AG04449 (cell line): ENCODE results near the gene MAPK11.
A peak's percentile ranks its signal among the peaks of the same experiment; 100 is the strongest.

Source experiments
- CTCF ChIA-PET: fragments of 350-600 bp; formaldehyde crosslinking; extraction: SDS; loops from one replicate; lab custom pipeline; 2021; ENCODE audit warnings: antibody characterized with exemption; lab: Yijun Ruan, JAX
- POLR2A ChIA-PET: fragments of 400-600, 350-600 bp; formaldehyde crosslinking; extraction: SDS; loops from one replicate; lab custom pipeline; 2020; ENCODE audit warnings: antibody characterized with exemption, inconsistent platforms; lab: Yijun Ruan, JAX
- DNase-seq: peaks from one replicate; pipeline ENCODE4 v3.0.0-alpha.2; 2010; ENCODE audit warnings: low read depth, low spot score
- H3K4me3 ChIP-seq: 2 replicates; pipeline ENCODE4 v1.5.1; 2011; ENCODE audit warnings: low read depth, mild to moderate bottlenecking, control low read depth, low read length
- TF ChIP-seq, protein P1 (sequence below): IDR thresholded peaks from one replicate; pipeline ENCODE4 v1.5.1; 2011; ENCODE audit warnings: mild to moderate bottlenecking, moderate library complexity, low read length, control low read depth, inconsistent platforms; ENCODE audit not compliant: insufficient read depth; ENCODE audit errors: missing control alignments

Gene MAPK11

DNA sequence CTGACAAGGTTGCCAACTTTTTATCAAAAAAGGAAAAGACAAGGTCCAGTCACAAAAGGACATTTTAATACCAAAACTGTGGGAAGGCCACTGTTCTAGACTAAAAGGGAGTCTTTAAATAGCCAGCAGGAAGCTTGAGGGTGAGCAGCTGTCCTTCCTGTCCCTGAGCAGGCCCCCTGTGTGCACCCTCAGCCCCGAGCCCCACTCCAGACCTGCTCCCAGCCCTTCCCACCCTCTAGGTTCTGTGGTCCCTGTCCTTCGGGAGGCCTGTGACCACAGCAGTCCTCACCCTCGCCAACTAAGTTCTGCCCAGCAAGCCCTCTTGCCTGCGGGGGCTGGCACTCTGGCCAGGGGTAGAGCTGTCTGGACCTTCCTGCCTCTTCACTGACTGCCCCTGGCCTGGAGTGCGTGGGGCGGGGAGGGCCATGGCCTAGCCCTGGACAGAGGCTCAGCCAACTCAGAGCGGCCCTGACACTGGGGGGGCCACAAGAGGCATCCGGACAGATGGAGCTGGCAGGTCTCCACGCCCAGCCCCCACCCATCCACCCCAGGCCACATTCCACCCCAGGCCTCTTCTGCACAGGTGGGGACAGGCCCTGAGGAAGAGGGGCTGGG is 38.9 kb upstream of the MAPK11 start:
- H3K4me3 ChIP-seq: no peak overlapping the region
- DNase-seq: no peak
- CTCF ChIA-PET: interaction anchor here (0.8 to 2.7 kb wide), 6 partner anchors 15 to 34 kb away, joined by 3 to 13 read pairs (median 4); no protein-coding TSS in a partner anchor
- TF ChIP-seq, protein P1, sequence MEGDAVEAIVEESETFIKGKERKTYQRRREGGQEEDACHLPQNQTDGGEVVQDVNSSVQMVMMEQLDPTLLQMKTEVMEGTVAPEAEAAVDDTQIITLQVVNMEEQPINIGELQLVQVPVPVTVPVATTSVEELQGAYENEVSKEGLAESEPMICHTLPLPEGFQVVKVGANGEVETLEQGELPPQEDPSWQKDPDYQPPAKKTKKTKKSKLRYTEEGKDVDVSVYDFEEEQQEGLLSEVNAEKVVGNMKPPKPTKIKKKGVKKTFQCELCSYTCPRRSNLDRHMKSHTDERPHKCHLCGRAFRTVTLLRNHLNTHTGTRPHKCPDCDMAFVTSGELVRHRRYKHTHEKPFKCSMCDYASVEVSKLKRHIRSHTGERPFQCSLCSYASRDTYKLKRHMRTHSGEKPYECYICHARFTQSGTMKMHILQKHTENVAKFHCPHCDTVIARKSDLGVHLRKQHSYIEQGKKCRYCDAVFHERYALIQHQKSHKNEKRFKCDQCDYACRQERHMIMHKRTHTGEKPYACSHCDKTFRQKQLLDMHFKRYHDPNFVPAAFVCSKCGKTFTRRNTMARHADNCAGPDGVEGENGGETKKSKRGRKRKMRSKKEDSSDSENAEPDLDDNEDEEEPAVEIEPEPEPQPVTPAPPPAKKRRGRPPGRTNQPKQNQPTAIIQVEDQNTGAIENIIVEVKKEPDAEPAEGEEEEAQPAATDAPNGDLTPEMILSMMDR: no peak
- POLR2A ChIA-PET: interaction anchor here (0.7 to 1.2 kb wide), 3 partner anchors 15 to 19 kb away, joined by 3 to 5 read pairs (median 4); no protein-coding TSS in a partner anchor

DNA sequence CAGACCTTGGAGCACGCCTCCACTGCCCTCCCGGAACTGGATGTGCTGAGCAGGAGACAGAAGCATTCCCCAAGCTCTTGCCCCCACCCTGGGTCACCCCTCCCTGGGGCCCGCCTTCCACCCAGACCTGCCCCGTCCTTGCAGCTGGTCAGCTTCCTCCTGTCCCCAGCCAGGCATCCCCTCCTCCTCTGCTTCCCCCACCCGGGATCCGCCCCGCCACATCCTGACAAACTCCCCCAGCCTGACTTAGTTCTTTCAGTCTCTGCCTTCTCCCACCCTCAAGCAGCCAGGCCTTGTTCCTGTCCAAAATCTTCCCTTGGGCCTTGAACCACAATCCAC is 38.4 kb upstream of the MAPK11 start:
- DNase-seq: no peak
- TF ChIP-seq, protein P1: no peak
- ChIA-PET POLR2A (no interaction called here), CTCF (interaction anchor here (0.8 to 2.7 kb wide), 4 partner anchors 15 to 33 kb away, joined by 3 to 13 read pairs (median 4); no protein-coding TSS in a partner anchor)
- H3K4me3 ChIP-seq: no peak overlapping the region

DNA sequence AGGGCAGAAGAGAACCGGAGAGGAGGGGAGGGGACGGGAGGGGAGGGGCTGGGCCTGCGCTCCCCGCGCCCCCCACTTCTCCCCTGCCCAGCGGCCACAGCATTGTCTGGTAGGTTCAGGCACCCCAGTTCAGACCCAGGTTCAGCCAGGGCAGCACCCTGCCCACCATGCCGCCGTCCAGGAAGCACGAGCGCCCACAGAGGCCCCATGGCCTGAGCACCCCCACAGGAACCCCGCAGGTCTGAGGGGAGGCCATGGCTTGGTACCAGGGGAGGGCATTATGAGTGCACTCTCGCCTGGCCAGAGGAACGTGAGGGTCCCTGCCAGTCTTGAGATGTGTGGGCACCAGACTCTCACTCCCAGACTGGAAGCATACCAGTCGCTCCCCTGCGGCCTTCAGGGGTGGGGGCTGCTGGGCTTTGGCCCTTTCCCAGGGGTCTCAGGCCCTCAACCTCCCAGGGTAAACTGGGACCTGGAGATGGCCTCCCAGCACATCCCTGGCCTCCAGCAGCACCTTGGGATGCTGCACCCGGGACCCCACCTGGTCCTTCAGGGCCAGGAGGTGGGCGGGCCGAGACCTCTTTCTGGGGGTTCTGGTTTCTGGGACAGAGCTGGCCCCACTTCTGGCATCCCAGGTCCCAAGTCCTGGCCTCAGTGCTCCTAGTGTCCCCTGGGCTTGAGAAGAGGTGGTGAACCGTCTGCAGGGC is 37.9 kb upstream of the MAPK11 start:
- POLR2A ChIA-PET: interaction anchor here (1.1 to 4.7 kb wide), 2 partner anchors 14 to 21 kb away, joined by 4 to 43 read pairs; no protein-coding TSS in a partner anchor
- TF ChIP-seq, protein P1: no peak
- CTCF ChIA-PET: interaction anchor here (0.8 to 2.7 kb wide), 7 partner anchors 13 to 56 kb away, joined by 3 to 13 read pairs (median 4); partner anchors contain the start of gene HDAC10
- DNase-seq: no peak
- no peak overlapping the region for H3K4me3 ChIP-seq

DNA sequence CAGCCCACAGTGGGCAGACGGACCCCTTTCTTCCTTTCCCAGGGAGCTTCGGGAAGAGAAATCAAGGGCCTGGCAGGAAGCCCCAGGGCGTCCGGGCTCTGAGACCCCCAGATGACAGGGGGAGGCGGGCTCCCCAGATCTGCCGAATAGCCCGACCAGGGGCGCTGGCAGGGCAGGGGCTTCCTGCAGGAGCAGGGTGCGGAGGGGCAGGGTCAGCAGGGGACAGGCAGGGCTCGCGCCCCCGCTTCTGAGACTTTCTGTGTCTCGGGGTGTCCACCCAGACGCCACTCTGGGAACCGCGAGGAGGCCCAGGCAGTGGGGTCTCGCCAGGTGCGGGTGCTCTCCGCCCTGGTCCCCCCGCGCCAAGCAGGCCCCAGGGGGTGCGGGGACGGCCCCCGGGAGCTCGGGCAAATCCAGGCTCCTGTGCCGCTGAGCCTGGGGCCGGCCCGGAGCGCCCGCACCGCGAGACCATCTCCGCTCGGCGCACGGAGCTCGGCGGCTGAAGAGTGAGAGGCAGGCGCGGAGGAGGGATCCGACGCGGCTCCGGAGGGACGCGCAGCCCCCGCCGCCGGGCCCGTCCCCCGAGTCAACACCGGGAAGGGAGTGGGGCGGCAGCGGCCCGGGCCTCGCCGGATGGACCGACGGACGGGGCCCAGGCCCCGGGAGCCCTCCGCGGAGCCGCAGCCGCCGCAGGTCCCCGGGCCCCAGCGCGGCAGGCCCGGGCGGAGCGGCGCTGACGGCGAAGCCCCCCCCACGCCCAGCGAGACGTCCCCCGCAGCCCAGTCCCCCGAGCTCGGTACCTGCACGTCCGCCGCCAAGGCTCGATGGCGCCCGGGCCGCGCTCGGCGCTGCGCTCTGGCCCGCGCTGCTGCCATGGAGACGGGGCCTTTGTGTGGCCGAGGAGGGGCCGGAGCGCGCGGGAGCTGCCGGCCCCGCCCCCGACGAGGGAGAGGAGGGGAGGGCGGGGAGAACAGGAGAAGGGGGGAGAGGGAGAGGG is 36.9 kb upstream of the MAPK11 start, which contains the start of gene PLXNB2:
Gene PLXNB2, minus strand, starts transcription at position 894 of the 997 bp plus-strand sequence. CDS start 17,062 bp downstream, outside the sequence.
- ChIA-PET POLR2A (interaction anchor here (1.1 to 4.7 kb wide), 5 partner anchors 11 to 45 kb away, joined by 4 to 43 read pairs (median 5); partner anchors contain the start of gene MAPK12), CTCF (interaction anchor here (0.9 to 4.0 kb wide), 12 partner anchors 13 to 65 kb away, joined by 3 to 24 read pairs (median 4); partner anchors contain the start of gene HDAC10)
- peak within 1 kb of the TSS; percentile 89 for H3K4me3 ChIP-seq
- no peak for DNase-seq
- TF ChIP-seq, protein P1: no peak

DNA sequence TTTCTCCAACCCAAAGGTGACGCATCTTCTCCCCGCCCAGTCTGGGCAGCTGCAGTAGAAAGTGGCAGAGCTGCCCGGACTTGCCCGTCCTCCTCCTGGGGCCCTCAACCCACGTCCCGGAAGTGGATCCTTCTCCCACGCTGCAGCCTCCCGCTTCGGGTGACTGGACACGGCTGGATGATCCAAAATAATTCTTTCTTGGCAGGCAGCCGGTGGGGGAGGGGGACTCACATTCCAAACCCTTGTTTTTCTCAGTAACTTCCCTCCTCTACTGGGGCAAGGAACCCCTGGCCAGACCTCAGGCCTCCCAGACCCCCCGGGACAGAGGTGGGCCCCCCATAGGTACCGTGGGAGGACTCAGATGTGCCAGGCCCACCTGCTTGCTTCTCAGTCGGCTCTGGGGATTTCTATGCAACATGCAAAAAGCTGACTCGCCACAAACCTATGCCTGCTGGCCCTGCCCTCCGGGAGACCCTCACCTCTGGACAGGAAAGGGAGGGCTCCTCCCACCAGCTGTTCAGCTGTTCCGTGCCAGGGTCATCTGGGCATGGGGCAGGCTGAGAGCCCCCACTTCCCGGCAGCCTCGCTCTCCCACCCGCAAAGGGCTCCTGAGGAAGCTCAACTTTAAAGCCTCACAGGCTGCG is 35.9 kb upstream of the MAPK11 start:
- TF ChIP-seq, protein P1: no peak
- H3K4me3 ChIP-seq: peak overlapping the region; percentile 89
- DNase-seq: peak; percentile 86
- POLR2A ChIA-PET: interaction anchor here (0.6 to 4.7 kb wide), 8 partner anchors 9 to 220 kb away, joined by 3 to 43 read pairs (median 4); partner anchors contain the start of genes MAPK12 and SCO2
- CTCF ChIA-PET: interaction anchor here (0.9 to 4.0 kb wide), 15 partner anchors 12 to 220 kb away, joined by 3 to 24 read pairs (median 4); partner anchors contain the start of genes HDAC10 and SCO2
